Gastroesophageal sphincter (tissue), 3 donors: ENCODE results near the gene GPR180.

ENCODE experiments used
- CTCF ChIP-seq, 4 experiments: fragments of 200-600 bp in 2 of 4; fragments of 450-650 bp in 2 of 4; sonication (generic) in 1 of 4; IDR thresholded peaks; one replicate each; pipeline ENCODE4 v1.5.1; 2017 to 2019; ENCODE audit warnings: antibody characterized with exemption in 4 of 4, mild to moderate bottlenecking in 2 of 4, moderate library complexity in 2 of 4
- EP300 ChIP-seq: sonication (generic); formaldehyde crosslinking; IDR thresholded peaks from one replicate; pipeline ENCODE4 v1.6.1; 2017; ENCODE audit warnings: antibody characterized with exemption, mild to moderate bottlenecking
- POLR2A ChIP-seq, 2 donors: fragments of 450-650 bp; IDR thresholded peaks; one replicate each; pipeline ENCODE4 v1.6.1; 2017; ENCODE audit warnings: antibody characterized with exemption in 2 of 2, mild to moderate bottlenecking in 2 of 2, moderate library complexity in 1 of 2
- POLR2AphosphoS5 ChIP-seq: sonication (generic); formaldehyde crosslinking; IDR thresholded peaks from one replicate; pipeline ENCODE4 v1.6.1; 2017; ENCODE audit warnings: antibody characterized with exemption

GRCh38 chr13:94667190-94667589 is 65.5 kb downstream of the GPR180 start:
- TF ChIP-seq POLR2A (IDR thresholded peaks at IDR 0.05) (no peak), CTCF (IDR thresholded peaks at IDR 0.05) (no peak), EP300 (no peak), POLR2AphosphoS5 (no peak)
